ENCODE measurements around the gene PGP.

Gene PGP

GRCh38 chr16:2213817-2214718 lies 572 bp downstream of the PGP start:
- H3K4me3 ChIP-seq (ENCODE audit: low read depth, low read length), result peak overlapping the region; percentile 49
- TF ChIP-seq, protein P1, sequence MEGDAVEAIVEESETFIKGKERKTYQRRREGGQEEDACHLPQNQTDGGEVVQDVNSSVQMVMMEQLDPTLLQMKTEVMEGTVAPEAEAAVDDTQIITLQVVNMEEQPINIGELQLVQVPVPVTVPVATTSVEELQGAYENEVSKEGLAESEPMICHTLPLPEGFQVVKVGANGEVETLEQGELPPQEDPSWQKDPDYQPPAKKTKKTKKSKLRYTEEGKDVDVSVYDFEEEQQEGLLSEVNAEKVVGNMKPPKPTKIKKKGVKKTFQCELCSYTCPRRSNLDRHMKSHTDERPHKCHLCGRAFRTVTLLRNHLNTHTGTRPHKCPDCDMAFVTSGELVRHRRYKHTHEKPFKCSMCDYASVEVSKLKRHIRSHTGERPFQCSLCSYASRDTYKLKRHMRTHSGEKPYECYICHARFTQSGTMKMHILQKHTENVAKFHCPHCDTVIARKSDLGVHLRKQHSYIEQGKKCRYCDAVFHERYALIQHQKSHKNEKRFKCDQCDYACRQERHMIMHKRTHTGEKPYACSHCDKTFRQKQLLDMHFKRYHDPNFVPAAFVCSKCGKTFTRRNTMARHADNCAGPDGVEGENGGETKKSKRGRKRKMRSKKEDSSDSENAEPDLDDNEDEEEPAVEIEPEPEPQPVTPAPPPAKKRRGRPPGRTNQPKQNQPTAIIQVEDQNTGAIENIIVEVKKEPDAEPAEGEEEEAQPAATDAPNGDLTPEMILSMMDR (IDR thresholded peaks at IDR 0.05; ENCODE audit: insufficient read depth, low read depth, low read length, missing control alignments), result no peak
- DNase-seq (ENCODE audit: low read depth), result no peak

DNA sequence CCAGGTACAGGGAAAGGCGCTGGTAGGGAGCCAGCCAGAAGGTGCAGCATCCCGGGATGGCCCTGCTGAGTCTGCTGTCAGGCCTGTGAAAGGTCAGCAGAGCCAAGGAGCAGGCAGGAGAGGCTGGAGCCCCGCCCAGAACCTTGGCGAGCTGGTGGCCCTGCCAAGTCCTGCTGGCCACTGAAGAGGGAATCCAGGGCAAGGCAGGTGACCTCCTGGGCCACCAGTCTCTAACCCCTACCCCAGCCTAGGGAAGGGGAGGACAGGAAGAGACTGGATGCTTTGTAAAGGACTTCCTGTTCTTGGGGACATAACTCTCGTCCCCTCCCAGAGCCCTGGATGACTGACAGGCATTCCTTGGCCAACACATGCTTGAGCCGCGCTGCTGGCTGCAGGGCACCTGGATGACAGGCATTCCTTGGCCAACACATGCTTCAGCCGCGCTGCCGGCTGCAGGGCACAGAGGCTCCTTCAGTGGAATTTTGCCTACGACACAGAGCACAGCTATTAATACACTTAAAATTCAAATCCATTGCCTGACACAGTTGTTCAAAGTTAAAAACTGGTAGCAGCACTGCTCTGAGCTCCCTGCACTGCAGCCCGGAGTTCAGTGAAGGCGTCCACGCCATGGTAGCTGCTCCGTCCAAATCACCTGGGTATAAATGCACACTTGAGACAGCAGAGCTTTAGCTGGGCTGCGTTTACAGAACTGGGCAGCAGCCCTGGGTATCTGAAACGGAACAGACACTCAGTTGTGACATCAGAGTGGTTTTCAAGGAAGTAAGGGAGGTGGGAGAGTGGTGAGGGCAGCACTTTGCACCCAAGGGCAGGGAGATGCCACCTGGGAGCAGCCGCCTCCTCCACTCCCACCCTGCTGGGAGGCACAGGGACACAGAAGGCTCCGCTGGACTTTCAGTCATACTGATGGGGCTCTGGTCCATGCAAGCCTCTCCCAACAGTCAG lies 2.0 kb downstream of the PGP start:
- TF ChIP-seq, protein P1 (IDR thresholded peaks at IDR 0.05; ENCODE audit: insufficient read depth, low read depth, low read length, missing control alignments), result no peak
- DNase-seq (ENCODE audit: low read depth), result no peak
- H3K4me3 ChIP-seq (ENCODE audit: low read depth, low read length), result peak overlapping the region; percentile 49

DNA sequence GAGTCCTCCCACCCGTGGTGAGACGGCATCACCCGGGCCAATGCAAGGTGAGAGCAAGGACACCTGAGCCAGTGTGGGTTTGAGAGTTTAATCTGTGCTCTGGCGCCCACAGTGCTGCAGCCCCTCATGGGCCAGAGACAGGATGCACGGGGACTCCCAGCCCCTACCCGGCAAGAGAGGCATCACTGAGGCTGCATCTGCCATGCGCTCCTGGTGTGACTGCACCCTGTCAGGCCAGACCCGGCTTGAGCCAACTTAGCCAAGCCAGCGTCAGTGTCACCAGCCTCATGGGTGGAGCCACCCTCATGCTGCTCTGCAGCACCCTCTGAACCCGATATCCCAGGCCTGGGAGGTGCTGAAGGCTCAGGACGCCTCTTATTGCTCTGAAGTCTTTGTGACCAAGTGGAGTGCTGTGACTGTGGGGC lies 2.7 kb downstream of the PGP start:
- TF ChIP-seq, protein P1 (IDR thresholded peaks at IDR 0.05; ENCODE audit: insufficient read depth, low read depth, low read length, missing control alignments), result no peak
- no peak overlapping the region for H3K4me3 ChIP-seq (ENCODE audit: low read depth, low read length)
- no peak for DNase-seq (ENCODE audit: low read depth)

- DNase-seq (ENCODE audit: low read depth), result no peak
- TF ChIP-seq, protein P1 (IDR thresholded peaks at IDR 0.05; ENCODE audit: insufficient read depth, low read depth, low read length, missing control alignments), result no peak
- H3K4me3 ChIP-seq (ENCODE audit: low read depth, low read length), result no peak within 1 kb of the TSS
Measured at GRCh38 chr16:2210386-2211365, 4.0 kb downstream of the PGP start, which contains the start of gene BRICD5. Gene BRICD5, minus strand, starts transcription at chr16:2210863. Its CDS starts 30 bp downstream, at chr16:2210833.

GRCh38 chr16:2210009-2210332 lies 4.7 kb downstream of the PGP start:
- no peak for DNase-seq (ENCODE audit: low read depth)
- TF ChIP-seq, protein P1 (IDR thresholded peaks at IDR 0.05; ENCODE audit: insufficient read depth, low read depth, low read length, missing control alignments), result no peak
- H3K4me3 ChIP-seq (ENCODE audit: low read depth, low read length), result no peak overlapping the region

All from GM12865 (cell line).